Activated naive CD4-positive, alpha-beta T cell treated with anti-CD3 and anti-CD28 coated beads for 36 hours (primary cell): ENCODE data around the gene LRRC4C. TPM values are rescaled to one million over a fixed set of nuclear protein-coding genes. Genes with fewer than 3 reads are reported as not detected.

Experiments
- CTCF ChIA-PET: fragments of 350-600 bp; sonication (Branson Sonifier 250); formaldehyde crosslinking; loops from one replicate; lab custom pipeline; 2021; ENCODE audit warnings: antibody characterized with exemption; lab: Charles Lee
- DNase-seq: peaks from one replicate; pipeline ENCODE4 v3.0.0-alpha.2; 2020
- H3K27ac Mint-ChIP-seq: one replicate; pipeline ENCODE4 v1.8.0; 2021; ENCODE audit warnings: mild to moderate bottlenecking, mixed read lengths
- H3K27me3 Mint-ChIP-seq: one replicate; pipeline ENCODE4 v1.8.0; 2021; ENCODE audit warnings: low read depth, mixed read lengths
- H3K36me3 Mint-ChIP-seq: one replicate; pipeline ENCODE4 v1.8.0; 2021; ENCODE audit warnings: low read depth, mixed read lengths
- H3K4me1 Mint-ChIP-seq: one replicate; pipeline ENCODE4 v1.8.0; 2021; ENCODE audit warnings: low read depth, mixed read lengths
- H3K4me3 Mint-ChIP-seq: one replicate; pipeline ENCODE4 v1.8.0; 2021; ENCODE audit warnings: mild to moderate bottlenecking, moderate library complexity, mixed read lengths
- H3K9me3 Mint-ChIP-seq: one replicate; pipeline ENCODE4 v1.8.0; 2021; ENCODE audit warnings: mixed read lengths
- intact Hi-C: fragments of 100-400 bp; cut with micrococcal nuclease; formaldehyde crosslinking; loops from one replicate; pipeline ENCODE4 v1.15.1; 2023
- total RNA-seq, 2 experiments: library from RNA; stranded (reverse); gene quantifications; one replicate each; pipeline ENCODE4 v1.2.3, GENCODE V29; 2021

LRRC4C gene
- total RNA-seq, 2 experiments from 2014 or later, result not detected

DNA sequence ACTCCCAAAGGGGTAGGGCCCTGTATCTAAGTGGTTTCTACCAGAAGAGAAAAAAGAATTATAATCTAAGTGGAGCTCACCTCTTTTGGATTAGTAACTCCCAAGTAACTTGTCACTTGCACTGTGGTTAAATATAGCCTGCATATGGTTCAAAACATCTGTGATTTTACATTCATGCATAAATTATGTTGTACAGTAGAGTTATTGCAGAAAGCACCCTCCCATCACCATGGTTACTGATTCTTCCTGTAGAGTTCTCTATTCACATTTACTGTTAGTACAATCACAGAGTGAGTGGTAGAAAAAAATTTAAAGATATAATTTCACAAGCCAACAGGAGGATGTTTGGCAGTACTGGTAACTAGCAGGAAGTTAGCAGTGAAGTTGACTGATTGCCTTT, 80.4 kb downstream of the LRRC4C start:
- Mint-ChIP-seq H3K9me3 (peaks cover 8% of the 10 kb centered on the region), H3K36me3 (no peaks in the 10 kb centered on the region), H3K4me3 (no peak overlapping the region), H3K4me1 (no peaks in the 10 kb centered on the region), H3K27me3 (no peaks in the 10 kb centered on the region), H3K27ac (no peak overlapping the region)
- DNase-seq, result no peak
- intact Hi-C loops, result no loop called here
- CTCF ChIA-PET, result no interaction called here

DNA sequence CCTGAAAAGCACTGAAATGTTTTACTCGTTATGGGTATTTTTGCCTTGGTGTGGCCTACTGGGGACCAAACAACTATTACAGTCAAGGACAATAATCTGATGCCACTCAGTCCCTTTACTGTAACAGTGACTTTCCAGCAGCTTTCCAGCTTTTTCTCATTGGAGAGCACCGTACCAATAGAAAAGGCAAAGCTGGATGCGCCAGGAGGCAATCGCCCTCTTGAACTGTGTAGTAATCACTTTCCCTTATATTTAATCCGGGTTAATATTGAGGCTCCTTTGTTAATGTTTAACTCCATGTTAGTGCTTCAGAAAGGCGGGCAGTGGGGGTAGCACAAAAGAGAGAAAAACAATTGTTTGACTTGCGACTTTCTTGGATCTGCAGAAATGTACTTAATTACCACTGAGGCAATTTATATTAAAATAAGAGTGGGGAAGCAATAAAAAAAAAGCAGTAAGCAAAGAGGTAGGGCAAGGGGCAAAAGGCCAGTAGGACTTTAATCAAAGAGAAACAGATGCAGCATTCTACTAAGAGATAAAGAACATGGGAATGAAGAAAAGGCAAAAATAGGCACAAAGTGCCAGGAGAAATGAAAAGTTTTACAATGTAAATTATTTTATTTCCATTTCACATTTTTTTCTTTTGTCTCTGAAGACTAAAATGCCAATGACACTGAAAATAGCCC, 81.6 kb downstream of the LRRC4C start:
- no peak for DNase-seq
- H3K27me3 Mint-ChIP-seq, result no peaks in the 10 kb centered on the region
- no peaks in the 10 kb centered on the region for H3K4me1 Mint-ChIP-seq
- H3K27ac Mint-ChIP-seq, result no peak overlapping the region
- H3K36me3 Mint-ChIP-seq, result no peaks in the 10 kb centered on the region
- peaks cover 8% of the 10 kb centered on the region for H3K9me3 Mint-ChIP-seq
- intact Hi-C loops, result no loop called here
- CTCF ChIA-PET, result no interaction called here
- no peak overlapping the region for H3K4me3 Mint-ChIP-seq

DNA sequence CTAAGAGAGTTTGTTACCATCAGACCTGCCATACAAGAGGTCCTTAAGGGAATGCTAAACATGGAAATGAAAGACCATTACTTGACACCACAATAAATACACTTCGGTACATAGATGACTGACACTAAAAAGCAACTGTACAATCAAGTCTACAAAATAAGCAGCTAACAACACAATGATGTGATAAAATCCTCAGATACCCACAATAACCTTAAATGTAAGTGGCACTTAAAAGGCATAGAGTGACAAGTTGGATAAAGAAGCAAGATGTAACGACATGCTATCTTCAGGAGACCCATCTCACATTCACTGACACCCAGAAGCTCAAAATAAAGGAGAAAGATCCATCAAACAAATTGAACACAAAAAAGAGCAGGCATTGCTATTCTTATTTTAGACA, 107.6 kb downstream of the LRRC4C start:
- Mint-ChIP-seq H3K4me1 (no peaks in the 10 kb centered on the region), H3K27me3 (no peaks in the 10 kb centered on the region), H3K4me3 (no peak overlapping the region), H3K36me3 (no peaks in the 10 kb centered on the region), H3K27ac (no peak overlapping the region), H3K9me3 (peaks cover 27% of the 10 kb centered on the region)
- no peak for DNase-seq
- intact Hi-C loops, result no loop called here
- CTCF ChIA-PET, result no interaction called here

DNA sequence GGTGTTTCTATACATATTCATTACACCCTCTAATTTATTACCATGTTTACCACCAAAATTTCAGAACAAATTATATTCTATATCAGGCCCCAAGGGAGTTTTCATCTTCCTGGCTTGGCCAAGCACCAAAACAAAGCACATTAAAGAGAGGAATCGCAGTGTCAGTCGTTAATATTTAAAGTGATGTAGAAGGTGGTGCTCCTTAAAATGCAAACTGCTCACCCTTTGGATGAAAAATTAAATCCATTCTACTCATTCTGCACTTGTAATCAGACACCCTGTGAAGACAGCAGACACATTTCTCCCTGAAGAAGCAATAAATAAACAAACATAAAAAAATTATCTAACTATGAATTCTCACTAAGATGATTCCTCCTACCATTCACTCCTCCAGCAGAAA, 113.4 kb downstream of the LRRC4C start:
- no peaks in the 10 kb centered on the region for H3K27me3 Mint-ChIP-seq
- CTCF ChIA-PET, result no interaction called here

DNA sequence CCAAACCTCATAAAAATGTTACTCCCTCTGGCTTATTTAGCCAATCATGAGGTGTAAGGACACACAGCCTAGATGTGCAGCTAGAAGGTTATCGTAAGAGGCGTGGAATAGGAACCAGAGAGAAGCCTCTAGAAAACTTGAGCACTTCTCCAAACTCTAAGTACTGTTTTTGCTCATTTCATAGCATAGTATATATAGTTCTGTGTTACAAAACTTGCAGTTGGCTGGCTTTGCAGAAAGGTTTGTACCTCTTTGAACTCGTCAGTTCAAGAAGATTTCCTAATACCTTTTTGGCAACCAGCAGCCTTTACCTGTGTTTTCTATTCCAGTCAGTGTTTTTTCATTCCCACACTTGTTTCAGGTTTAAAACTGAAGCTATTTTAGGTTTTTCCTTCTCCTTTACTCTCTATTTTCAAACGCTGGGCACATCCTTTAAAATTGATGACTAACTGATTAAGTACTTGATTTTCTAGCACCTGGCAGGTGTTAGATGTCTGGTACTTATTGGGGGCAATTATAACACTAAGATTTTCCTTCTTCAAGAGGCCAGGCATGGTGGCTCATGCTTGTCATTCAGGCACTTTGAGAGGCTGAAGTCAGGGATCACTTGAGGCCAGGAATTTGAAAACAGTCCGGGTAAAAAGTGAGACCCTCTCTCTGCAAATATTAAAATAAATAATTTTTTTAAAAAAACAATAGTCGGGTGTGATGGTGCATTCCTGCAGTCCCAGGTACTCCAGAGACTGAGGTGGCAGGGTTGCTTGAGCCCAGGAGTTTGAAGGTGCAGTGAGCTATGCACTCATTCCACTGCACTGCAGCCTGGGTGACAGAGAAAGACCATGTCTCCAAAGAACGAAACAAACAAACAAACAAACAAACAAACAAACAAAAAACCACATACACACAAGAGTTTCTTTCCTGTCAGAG, 125.2 kb downstream of the LRRC4C start:
- CTCF ChIA-PET, result interaction anchor here (0.6 kb wide), 1 partner anchor 126 kb away, joined by 3 read pairs; no protein-coding TSS in a partner anchor
- Mint-ChIP-seq H3K4me1 (no peaks in the 10 kb centered on the region), H3K36me3 (no peaks in the 10 kb centered on the region), H3K27me3 (no peaks in the 10 kb centered on the region), H3K27ac (no peak overlapping the region), H3K9me3 (peaks cover 12% of the 10 kb centered on the region), H3K4me3 (no peak overlapping the region)
- intact Hi-C loops, result no loop called here
- no peak for DNase-seq

More for the DNA sequence above, 113.4 kb downstream of the LRRC4C start:
- no peak for DNase-seq
- H3K36me3 Mint-ChIP-seq, result no peaks in the 10 kb centered on the region
- H3K4me3 Mint-ChIP-seq, result no peak overlapping the region
- H3K4me1 Mint-ChIP-seq, result no peaks in the 10 kb centered on the region
- no peak overlapping the region for H3K27ac Mint-ChIP-seq
- intact Hi-C loops, result no loop called here
- peaks cover 19% of the 10 kb centered on the region for H3K9me3 Mint-ChIP-seq

DNA sequence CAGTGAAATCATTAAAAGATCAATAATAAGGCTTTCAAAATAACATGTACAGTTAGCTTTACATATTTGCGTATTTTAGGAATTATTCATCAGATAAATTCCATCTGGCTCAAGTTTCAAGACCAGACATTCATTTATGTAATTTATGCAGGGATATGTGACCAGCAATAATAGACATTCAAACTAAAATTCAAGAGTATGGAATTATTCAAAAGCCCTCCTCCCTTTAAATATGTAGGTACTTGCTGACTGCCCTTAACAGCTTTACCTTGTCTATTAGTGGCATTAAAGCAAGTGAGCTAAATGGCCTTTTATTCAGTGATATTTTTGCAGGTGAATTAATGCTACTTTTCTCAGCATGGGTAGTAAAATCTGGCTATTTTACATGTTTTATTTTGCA, 126.1 kb downstream of the LRRC4C start:
- Mint-ChIP-seq H3K4me3 (no peak overlapping the region), H3K27ac (no peak overlapping the region), H3K4me1 (no peaks in the 10 kb centered on the region), H3K27me3 (no peaks in the 10 kb centered on the region), H3K9me3 (peaks cover 14% of the 10 kb centered on the region), H3K36me3 (no peaks in the 10 kb centered on the region)
- no peak for DNase-seq
- intact Hi-C loops, result no loop called here
- CTCF ChIA-PET, result interaction anchor here (0.5 kb wide), 1 partner anchor 537 kb away, joined by 3 read pairs; no protein-coding TSS in a partner anchor

DNA sequence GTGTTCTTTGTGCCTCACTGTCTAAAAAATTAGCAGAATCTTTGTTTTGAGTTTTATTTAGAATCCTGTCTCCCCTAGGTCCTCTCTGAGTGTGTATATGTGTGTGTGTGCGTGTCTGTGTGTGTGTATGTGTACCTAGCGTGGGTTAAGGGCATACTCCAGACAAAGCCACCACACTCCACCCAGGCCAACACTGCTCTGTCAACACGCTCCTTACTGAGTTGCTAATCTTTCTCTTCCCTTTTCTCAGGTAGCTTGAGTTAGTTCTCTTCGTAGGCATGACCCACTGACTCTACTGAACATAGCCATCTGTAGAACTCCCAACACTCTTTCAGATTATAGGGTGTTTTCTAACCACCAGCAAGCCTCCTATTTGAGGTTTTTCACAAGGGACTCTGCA, 131.1 kb downstream of the LRRC4C start:
- Mint-ChIP-seq H3K4me3 (no peak overlapping the region), H3K4me1 (no peaks in the 10 kb centered on the region), H3K27me3 (no peaks in the 10 kb centered on the region), H3K36me3 (no peaks in the 10 kb centered on the region), H3K9me3 (peaks cover 13% of the 10 kb centered on the region), H3K27ac (no peak overlapping the region)
- intact Hi-C loops, result no loop called here
- DNase-seq, result no peak
- CTCF ChIA-PET, result no interaction called here

DNA sequence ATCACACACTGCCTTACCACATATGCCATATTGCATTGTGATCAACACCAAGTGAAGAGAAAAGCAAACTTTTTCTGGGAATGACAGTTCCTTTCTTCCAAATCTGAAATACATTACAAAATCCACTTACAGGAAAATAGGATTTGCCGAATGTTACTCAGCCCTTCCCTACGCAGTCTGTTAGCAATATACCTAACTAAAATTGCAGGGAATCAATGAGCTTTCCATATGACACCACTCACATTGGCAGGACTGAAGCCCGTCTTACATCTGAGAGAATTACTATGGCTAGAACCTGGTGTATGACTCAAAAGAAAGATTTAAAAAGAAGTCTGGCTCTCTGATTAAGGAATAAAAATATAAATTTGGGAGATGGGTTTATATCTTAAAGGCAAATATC, 136.0 kb downstream of the LRRC4C start:
- intact Hi-C loops, result no loop called here
- peaks cover 10% of the 10 kb centered on the region for H3K9me3 Mint-ChIP-seq
- H3K4me3 Mint-ChIP-seq, result no peak overlapping the region
- H3K4me1 Mint-ChIP-seq, result no peaks in the 10 kb centered on the region
- H3K27me3 Mint-ChIP-seq, result no peaks in the 10 kb centered on the region
- no peak for DNase-seq
- no peaks in the 10 kb centered on the region for H3K36me3 Mint-ChIP-seq
- H3K27ac Mint-ChIP-seq, result no peak overlapping the region
- CTCF ChIA-PET, result no interaction called here

DNA sequence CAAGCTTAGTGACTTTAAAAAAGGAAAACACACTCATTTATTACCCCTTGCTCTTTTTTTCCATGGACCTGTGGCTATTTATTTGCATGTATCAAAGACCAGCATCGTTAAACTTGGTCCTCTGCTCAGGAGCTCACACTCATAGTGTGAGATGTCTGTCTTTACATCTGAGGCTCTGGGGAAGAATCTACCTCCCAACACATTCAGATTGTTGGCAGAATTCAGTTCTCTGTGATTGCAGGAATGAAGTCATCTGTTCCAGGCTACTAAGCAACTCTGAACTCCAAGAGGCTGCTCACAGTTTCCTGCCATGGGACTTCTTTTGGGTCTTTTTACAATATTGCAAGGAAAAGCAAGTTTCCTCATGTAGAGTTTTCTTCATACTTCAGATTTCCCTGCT, 138.8 kb downstream of the LRRC4C start:
- H3K27me3 Mint-ChIP-seq, result no peaks in the 10 kb centered on the region
- H3K27ac Mint-ChIP-seq, result no peak overlapping the region
- H3K4me3 Mint-ChIP-seq, result no peak overlapping the region
- no peaks in the 10 kb centered on the region for H3K4me1 Mint-ChIP-seq
- CTCF ChIA-PET, result no interaction called here
- no peaks in the 10 kb centered on the region for H3K36me3 Mint-ChIP-seq
- intact Hi-C loops, result no loop called here
- no peak for DNase-seq
- peaks cover 5% of the 10 kb centered on the region for H3K9me3 Mint-ChIP-seq

DNA sequence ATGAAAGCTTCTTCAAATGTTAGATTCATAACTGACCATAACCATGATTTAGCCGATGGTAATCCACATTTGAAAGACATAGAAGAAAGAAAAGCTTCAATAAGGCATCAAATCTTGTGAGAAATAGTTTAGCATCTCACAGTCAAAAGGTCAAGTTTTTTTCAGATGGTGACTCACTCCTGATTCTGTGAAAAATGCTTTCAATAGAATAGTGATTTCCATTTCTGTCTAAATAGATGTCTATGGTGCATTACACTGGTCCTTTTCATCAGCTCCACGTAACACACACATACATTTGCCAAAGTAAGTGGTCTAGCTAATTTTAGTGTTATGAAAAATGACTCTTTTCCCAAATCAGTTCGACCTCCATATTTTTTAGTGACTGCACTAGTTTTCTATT, 139.2 kb downstream of the LRRC4C start:
- Mint-ChIP-seq H3K4me3 (no peak overlapping the region), H3K27ac (no peak overlapping the region), H3K4me1 (no peaks in the 10 kb centered on the region), H3K36me3 (no peaks in the 10 kb centered on the region), H3K9me3 (peaks cover 3% of the 10 kb centered on the region), H3K27me3 (no peaks in the 10 kb centered on the region)
- DNase-seq, result no peak
- CTCF ChIA-PET, result no interaction called here
- intact Hi-C loops, result no loop called here

DNA sequence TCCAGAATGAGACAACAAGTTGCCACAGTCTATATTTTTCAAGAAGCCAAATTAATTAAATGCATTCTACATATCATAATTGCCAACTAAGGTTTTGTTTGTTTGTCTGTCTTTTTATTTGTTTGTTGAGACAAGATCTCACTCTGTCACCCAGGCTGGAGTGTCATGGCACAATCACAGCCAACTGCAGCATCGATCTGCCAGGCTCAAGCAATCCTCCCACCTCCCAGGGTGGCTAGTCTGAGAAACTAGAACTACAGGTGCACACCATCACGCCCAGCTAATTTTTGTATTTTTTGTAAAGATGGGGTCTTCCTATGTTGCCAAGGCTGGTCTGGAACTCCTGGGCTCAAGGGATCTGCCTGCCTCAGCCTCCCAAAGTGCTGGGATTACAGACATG, 140.0 kb downstream of the LRRC4C start:
- H3K9me3 Mint-ChIP-seq, result peaks cover 3% of the 10 kb centered on the region
- CTCF ChIA-PET, result no interaction called here

DNA sequence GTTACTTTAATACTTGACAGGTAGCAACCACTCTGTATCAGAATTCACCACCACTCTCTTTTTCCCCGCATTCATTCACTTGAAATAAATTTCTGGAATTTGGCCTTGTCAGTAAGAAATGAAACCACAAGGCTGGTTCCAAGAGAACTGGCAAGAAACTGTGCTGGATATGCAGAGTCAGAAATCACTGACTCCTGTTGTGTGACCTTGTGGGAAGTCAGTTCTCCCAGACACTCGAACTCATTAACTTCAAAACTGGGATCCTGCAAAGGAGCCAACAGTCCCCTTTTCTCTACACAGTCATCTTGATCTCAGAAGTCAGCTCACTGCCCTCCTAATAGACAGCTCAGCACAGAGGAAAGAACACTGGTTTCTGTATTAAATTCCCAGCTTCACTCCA, 142.7 kb downstream of the LRRC4C start:
- intact Hi-C loops, result no loop called here
- DNase-seq, result no peak
- no peak overlapping the region for H3K27ac Mint-ChIP-seq
- no peaks in the 10 kb centered on the region for H3K27me3 Mint-ChIP-seq
- H3K9me3 Mint-ChIP-seq, result peaks cover 7% of the 10 kb centered on the region
- CTCF ChIA-PET, result interaction anchor here (1.0 kb wide), 1 partner anchor 549 kb away, joined by 3 read pairs; no protein-coding TSS in a partner anchor
- no peak overlapping the region for H3K4me3 Mint-ChIP-seq
- H3K4me1 Mint-ChIP-seq, result no peaks in the 10 kb centered on the region
- no peaks in the 10 kb centered on the region for H3K36me3 Mint-ChIP-seq

More for the DNA sequence above, 140.0 kb downstream of the LRRC4C start:
- Mint-ChIP-seq H3K4me3 (no peak overlapping the region), H3K27ac (no peak overlapping the region), H3K4me1 (no peaks in the 10 kb centered on the region), H3K27me3 (no peaks in the 10 kb centered on the region), H3K36me3 (no peaks in the 10 kb centered on the region)
- intact Hi-C loops, result no loop called here
- no peak for DNase-seq
